Mesothelial cell of epicardium (in vitro differentiated cells): ENCODE data around the gene KAZN. TPM values are rescaled to one million over a fixed set of nuclear protein-coding genes. Genes with fewer than 3 reads are reported as not detected.

ENCODE experiments used
- DNase-seq, 2 experiments: peaks; one replicate each; pipeline ENCODE4 v3.0.0; 2021; ENCODE audit warnings: low spot score in 2 of 2; ENCODE audit not compliant: unreplicated experiment in 2 of 2
- H3K27ac Mint-ChIP-seq: 2 replicates; pipeline ENCODE4 v1.8.0; 2021; ENCODE audit warnings: mixed read lengths
- H3K27me3 Mint-ChIP-seq: 2 replicates; pipeline ENCODE4 v1.8.0; 2021; ENCODE audit warnings: low read depth, mixed read lengths
- H3K36me3 Mint-ChIP-seq: 2 replicates; pipeline ENCODE4 v1.8.0; 2021; ENCODE audit warnings: mixed read lengths
- H3K4me1 Mint-ChIP-seq: 2 replicates; pipeline ENCODE4 v1.8.0; 2021; ENCODE audit warnings: mixed read lengths
- H3K4me3 Mint-ChIP-seq: 2 replicates; pipeline ENCODE4 v1.8.0; 2021; ENCODE audit warnings: mild to moderate bottlenecking, moderate library complexity, mixed read lengths
- H3K9me3 Mint-ChIP-seq: 2 replicates; pipeline ENCODE4 v1.8.0; 2021; ENCODE audit warnings: mixed read lengths
- total RNA-seq: library from RNA; stranded (reverse); gene quantifications from 3 replicates; pipeline ENCODE4 v1.2.1, GENCODE V29; 2021
- TF ChIP-seq, protein P1 (sequence below): fragments of 200-600 bp; sonication (generic); IDR thresholded peaks from one replicate; pipeline ENCODE4 v1.5.0; 2021; ENCODE audit warnings: antibody characterized with exemption; ENCODE audit not compliant: unreplicated experiment

KAZN gene
- total RNA-seq, 1 donor from 2014 or later: 38.4 TPM

DNA sequence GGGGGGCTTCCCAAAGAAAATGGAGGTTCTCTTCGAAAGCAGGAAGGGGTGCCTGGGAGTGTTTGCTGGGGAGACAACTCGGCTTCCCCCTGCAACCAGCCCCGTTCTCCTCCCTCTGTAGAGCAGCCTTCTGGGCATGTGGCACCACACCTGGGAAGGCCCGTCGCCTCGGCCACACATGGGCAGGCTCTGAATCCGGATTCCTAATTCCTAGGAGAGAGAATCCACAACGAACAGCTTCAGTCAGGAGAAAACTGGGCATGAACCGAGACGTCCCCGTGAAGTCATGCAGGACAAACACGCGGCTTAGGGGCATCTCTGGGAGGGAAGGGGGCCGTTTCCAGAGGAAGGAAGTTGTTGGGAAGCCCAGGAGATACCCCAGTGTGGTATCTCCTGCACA, 224.5 kb downstream of the KAZN start:
- DNase-seq: no peak
- TF ChIP-seq, protein P1, sequence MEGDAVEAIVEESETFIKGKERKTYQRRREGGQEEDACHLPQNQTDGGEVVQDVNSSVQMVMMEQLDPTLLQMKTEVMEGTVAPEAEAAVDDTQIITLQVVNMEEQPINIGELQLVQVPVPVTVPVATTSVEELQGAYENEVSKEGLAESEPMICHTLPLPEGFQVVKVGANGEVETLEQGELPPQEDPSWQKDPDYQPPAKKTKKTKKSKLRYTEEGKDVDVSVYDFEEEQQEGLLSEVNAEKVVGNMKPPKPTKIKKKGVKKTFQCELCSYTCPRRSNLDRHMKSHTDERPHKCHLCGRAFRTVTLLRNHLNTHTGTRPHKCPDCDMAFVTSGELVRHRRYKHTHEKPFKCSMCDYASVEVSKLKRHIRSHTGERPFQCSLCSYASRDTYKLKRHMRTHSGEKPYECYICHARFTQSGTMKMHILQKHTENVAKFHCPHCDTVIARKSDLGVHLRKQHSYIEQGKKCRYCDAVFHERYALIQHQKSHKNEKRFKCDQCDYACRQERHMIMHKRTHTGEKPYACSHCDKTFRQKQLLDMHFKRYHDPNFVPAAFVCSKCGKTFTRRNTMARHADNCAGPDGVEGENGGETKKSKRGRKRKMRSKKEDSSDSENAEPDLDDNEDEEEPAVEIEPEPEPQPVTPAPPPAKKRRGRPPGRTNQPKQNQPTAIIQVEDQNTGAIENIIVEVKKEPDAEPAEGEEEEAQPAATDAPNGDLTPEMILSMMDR: no peak
- Mint-ChIP-seq H3K27ac (no peak overlapping the region), H3K4me3 (no peak overlapping the region), H3K4me1 (peaks cover 7% of the 10 kb centered on the region), H3K27me3 (no peaks in the 10 kb centered on the region), H3K36me3 (no peaks in the 10 kb centered on the region), H3K9me3 (no peaks in the 10 kb centered on the region)

DNA sequence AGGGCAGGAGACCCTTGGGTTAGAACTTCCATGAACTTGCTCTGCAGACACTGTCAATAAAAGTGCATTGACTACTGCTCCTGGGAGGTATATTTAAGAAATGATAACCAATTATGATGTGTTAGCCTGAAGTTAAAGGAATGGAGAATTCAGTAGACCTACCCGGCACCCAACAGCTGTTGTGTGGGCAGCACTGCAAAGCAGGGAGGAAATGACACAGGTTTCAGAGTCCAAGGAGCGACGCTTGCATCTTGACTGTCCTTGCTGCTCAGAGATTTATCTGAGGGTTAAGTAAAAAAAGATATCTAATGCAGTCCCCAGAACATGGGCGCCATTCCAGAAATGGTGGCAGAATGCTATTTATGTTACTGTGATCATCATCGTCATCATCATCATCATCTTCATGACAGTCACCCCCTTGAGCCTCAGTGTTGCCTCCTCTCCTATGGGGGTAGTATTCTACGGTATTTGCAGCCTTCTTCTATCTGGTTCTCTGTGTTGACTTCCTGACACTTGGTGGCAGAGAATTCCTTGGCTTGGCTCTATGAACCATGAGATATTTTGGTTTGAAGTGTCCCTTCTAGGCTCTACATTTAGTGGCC, 225.9 kb downstream of the KAZN start:
- H3K27ac Mint-ChIP-seq: no peak overlapping the region
- no peak overlapping the region for H3K4me3 Mint-ChIP-seq
- peaks cover 7% of the 10 kb centered on the region for H3K4me1 Mint-ChIP-seq
- H3K36me3 Mint-ChIP-seq: no peaks in the 10 kb centered on the region
- no peak for DNase-seq
- no peaks in the 10 kb centered on the region for H3K27me3 Mint-ChIP-seq
- peaks cover 6% of the 10 kb centered on the region for H3K9me3 Mint-ChIP-seq
- TF ChIP-seq, protein P1: no peak

- peaks cover 6% of the 10 kb centered on the region for H3K9me3 Mint-ChIP-seq
- TF ChIP-seq, protein P1: no peak
- peak overlapping the region; percentile 43 for H3K27ac Mint-ChIP-seq
Measured at GRCh38 chr1:14825396-14825795, 226.9 kb downstream of the KAZN start.

DNA sequence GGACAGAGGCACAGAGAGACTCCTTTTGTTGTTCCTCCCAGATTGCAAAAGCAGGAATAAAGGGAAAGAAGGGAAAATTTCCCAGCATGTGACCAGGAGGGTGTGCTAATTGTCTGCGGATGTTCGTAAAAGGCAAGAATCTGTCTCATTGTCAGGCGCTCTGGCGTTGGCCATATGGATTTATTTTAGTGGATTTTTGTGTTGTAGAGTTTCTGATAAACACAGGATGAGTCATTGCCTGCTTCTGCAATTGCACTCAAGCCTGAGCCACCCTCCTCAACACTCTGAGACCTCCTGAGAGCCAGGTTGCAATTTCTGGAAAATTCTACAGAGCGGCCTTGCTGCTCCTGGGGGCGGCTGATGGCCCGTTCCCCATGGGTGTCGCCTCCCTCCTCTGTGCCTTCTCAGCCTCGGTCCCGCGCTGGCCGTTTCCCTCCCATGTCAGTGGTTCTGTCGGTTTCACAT, 227.7 kb downstream of the KAZN start:
- TF ChIP-seq, protein P1: no peak
- no peaks in the 10 kb centered on the region for H3K36me3 Mint-ChIP-seq
- H3K27me3 Mint-ChIP-seq: no peaks in the 10 kb centered on the region
- peak overlapping the region; percentile 43 for H3K27ac Mint-ChIP-seq
- peaks cover 6% of the 10 kb centered on the region for H3K9me3 Mint-ChIP-seq
- no peak overlapping the region for H3K4me3 Mint-ChIP-seq
- DNase-seq: no peak
- H3K4me1 Mint-ChIP-seq: peaks cover 7% of the 10 kb centered on the region

More at GRCh38 chr1:14825396-14825795, 226.9 kb downstream of the KAZN start:
- H3K4me1 Mint-ChIP-seq: peaks cover 7% of the 10 kb centered on the region
- DNase-seq: no peak
- H3K4me3 Mint-ChIP-seq: no peak overlapping the region
- no peaks in the 10 kb centered on the region for H3K36me3 Mint-ChIP-seq
- no peaks in the 10 kb centered on the region for H3K27me3 Mint-ChIP-seq

GRCh38 chr1:14826731-14827326, 228.3 kb downstream of the KAZN start:
- DNase-seq: no peak
- H3K27me3 Mint-ChIP-seq: no peaks in the 10 kb centered on the region
- peaks cover 6% of the 10 kb centered on the region for H3K9me3 Mint-ChIP-seq
- no peak overlapping the region for H3K4me3 Mint-ChIP-seq
- H3K36me3 Mint-ChIP-seq: no peaks in the 10 kb centered on the region
- H3K4me1 Mint-ChIP-seq: peaks cover 7% of the 10 kb centered on the region
- TF ChIP-seq, protein P1: no peak
- H3K27ac Mint-ChIP-seq: no peak overlapping the region
